A549 (cell line): ENCODE measurements around the gene LDLRAD4. TPM values are rescaled to one million over a fixed set of nuclear protein-coding genes. Genes with fewer than 3 reads are reported as not detected.
A peak's percentile ranks its signal among the peaks of the same experiment; 100 is the strongest.

ENCODE experiments used
- ATAC-seq, 2 experiments: fragments of 200-7000 bp in 1 of 2; fragments of >200 bp in 1 of 2; cut with Nextera tagmentation in 1 of 2; cut with Tn5 transposase in 1 of 2; 3 replicates each; pipeline versions ENCODE4 v1.8.0 to v1.9.1; 2018 to 2020; ENCODE audit warnings: mild to moderate bottlenecking in 1 of 2, moderate library complexity in 1 of 2
- CTCF ChIA-PET: fragments of 300-600 bp; sonication (Branson Sonifier 250); formaldehyde crosslinking; extraction: SDS; loops from one replicate; lab custom pipeline; 2021; ENCODE audit warnings: antibody characterized with exemption, inconsistent platforms; lab: Yijun Ruan, JAX
- POLR2A ChIA-PET: fragments of 350-600 bp; formaldehyde crosslinking; extraction: SDS; loops from one replicate; lab custom pipeline; 2021; ENCODE audit warnings: antibody characterized with exemption, inconsistent platforms; lab: Yijun Ruan, JAX
- DNase-seq, 2 experiments: peaks; one replicate each; pipeline versions ENCODE4 v3.0.0 to v3.0.0-alpha.2; 2011 to 2016; ENCODE audit warnings: low read depth in 1 of 2, low spot score in 1 of 2
- FAIRE-seq: peaks from 2 replicates; lab custom pipeline; 2011; peaks lifted over from hg19 to GRCh38; lab: Jason Lieb, UNC
- H3K27ac ChIP-seq, 2 experiments: fragments of >200 bp; sonication (Bioruptor Twin); formaldehyde crosslinking; 3 replicates each; pipeline ENCODE4 v1.5.1; 2016 to 2017
- H3K4me1 ChIP-seq: fragments of >200 bp; sonication (Bioruptor Twin); formaldehyde crosslinking; 3 replicates; pipeline ENCODE4 v1.6.1; 2016
- H3K4me2 ChIP-seq: fragments of >200 bp; sonication (Bioruptor Twin); formaldehyde crosslinking; 3 replicates; pipeline ENCODE4 v1.6.1; 2016
- H3K4me3 ChIP-seq: fragments of >200 bp; sonication (Bioruptor Twin); formaldehyde crosslinking; 3 replicates; pipeline ENCODE4 v1.5.1; 2016
- H3K9me3 ChIP-seq: fragments of >200 bp; sonication (Bioruptor Twin); formaldehyde crosslinking; 3 replicates; pipeline ENCODE4 v1.6.1; 2016
- BHLHE40 ChIP-seq: IDR thresholded peaks from 2 replicates; pipeline ENCODE4 v1.6.1; 2012; ENCODE audit warnings: low read depth, low read length, inconsistent platforms
- CEBPB ChIP-seq, 2 experiments: fragments of >200 bp in 1 of 2; sonication (Bioruptor Twin) in 1 of 2; formaldehyde crosslinking in 1 of 2; IDR thresholded peaks; 2 replicates each; pipeline ENCODE4 v1.6.1; 2012 to 2016
- EHMT2 ChIP-seq: fragments of 200-600 bp; sonication (generic); IDR thresholded peaks from 2 replicates; pipeline ENCODE4 v1.6.1; 2016; ENCODE audit warnings: antibody characterized with exemption, low read depth, mild to moderate bottlenecking, moderate library complexity
- JUNB ChIP-seq: fragments of >200 bp; sonication (Bioruptor Twin); formaldehyde crosslinking; IDR thresholded peaks from 2 replicates; pipeline ENCODE4 v1.6.1; 2016
- MAZ ChIP-seq: fragments of 150-350 bp; IDR thresholded peaks from 2 replicates; pipeline ENCODE4 v1.6.1; 2014; ENCODE audit warnings: antibody characterized with exemption, low read depth, low read length, borderline replicate concordance
- MYC ChIP-seq: IDR thresholded peaks from 2 replicates; pipeline ENCODE4 v1.6.1; 2012; ENCODE audit warnings: mild to moderate bottlenecking, inconsistent platforms, low read length, improper control_type of control experiment, borderline replicate concordance
- NFE2L2 ChIP-seq: fragments of 150-350 bp; conservative IDR thresholded peaks from 2 replicates; pipeline ENCODE4 v1.6.1; 2014; ENCODE audit warnings: low read length
- POLR2A ChIP-seq: IDR thresholded peaks from 2 replicates; pipeline ENCODE4 v1.6.1; 2012; ENCODE audit warnings: mild to moderate bottlenecking, low read length
- POLR2AphosphoS2 ChIP-seq: conservative IDR thresholded peaks from 2 replicates; pipeline ENCODE4 v1.6.1; 2012; ENCODE audit warnings: low read length, improper control_type of control experiment, inconsistent platforms
- ZFP36 ChIP-seq: fragments of 450-650 bp; IDR thresholded peaks from 2 replicates; pipeline ENCODE4 v1.6.1; 2014; ENCODE audit warnings: borderline replicate concordance; ENCODE audit not compliant: partially characterized antibody
- WGBS: methylation state at CpG from one replicate; pipeline ENCODE4 v1.1.6; 2017; ENCODE audit errors: missing lambda C conversion rate; 5-methylcytosine and 5-hydroxymethylcytosine counted together
- polyA plus RNA-seq, 4 experiments: library from polyadenylated mRNA; depleted of rRNA in 3 of 4; stranded (reverse); fragments of >200 nt; fragmentation: RNase III in 1 of 4; extraction: RNeasy Plus Mini Kit Qiagen cat#74134 plus additional on column Dnase treatment in 1 of 4; gene quantifications; 2 replicates in 3 of 4; 3 replicates in 1 of 4; pipeline ENCODE4 v1.2.3, GENCODE V29; 2011 to 2017
- TF ChIP-seq, protein P1 (sequence below): fragments of 150-350 bp; IDR thresholded peaks from 2 replicates; pipeline ENCODE4 v1.6.1; 2014; ENCODE audit warnings: low read depth, mild to moderate bottlenecking, low read length
- TF ChIP-seq, protein P2 (sequence below): IDR thresholded peaks from 2 replicates; pipeline ENCODE4 v1.6.1; 2012
- TF ChIP-seq, protein P3 (sequence below): fragments of >200 bp; sonication (Bioruptor Twin); formaldehyde crosslinking; IDR thresholded peaks from 2 replicates; pipeline ENCODE4 v1.6.1; 2016

Gene LDLRAD4
- polyA plus RNA-seq, 2 of the 4 experiments (the other 2 are of a cell fraction), result 5.2 to 7.6 TPM

DNA sequence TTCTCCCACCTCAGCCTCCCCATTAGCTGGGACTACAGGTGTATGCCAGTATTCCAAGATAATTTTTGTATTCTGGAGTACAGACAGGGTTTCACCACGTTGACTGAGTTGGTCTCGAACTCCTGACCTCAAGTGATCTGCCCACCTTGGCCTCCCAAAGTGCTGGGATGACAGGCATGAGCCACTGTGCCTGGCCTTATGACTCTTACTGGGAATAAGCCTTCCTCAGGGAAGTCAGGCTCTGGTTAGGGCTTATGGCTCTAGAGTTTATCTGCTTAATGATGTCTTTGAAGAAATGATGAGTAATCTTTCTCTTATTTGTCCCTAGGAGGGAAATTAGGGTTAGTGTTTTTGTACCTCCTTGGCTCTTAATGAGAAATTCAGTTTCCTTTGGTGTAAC, 320.1 kb downstream of the LDLRAD4 start:
- FAIRE-seq, result no peak
- CTCF ChIA-PET, result interaction anchor here (0.8 to 1.7 kb wide), 3 partner anchors 295 to 325 kb away, joined by 3 to 6 read pairs (median 3); no protein-coding TSS in a partner anchor

DNA sequence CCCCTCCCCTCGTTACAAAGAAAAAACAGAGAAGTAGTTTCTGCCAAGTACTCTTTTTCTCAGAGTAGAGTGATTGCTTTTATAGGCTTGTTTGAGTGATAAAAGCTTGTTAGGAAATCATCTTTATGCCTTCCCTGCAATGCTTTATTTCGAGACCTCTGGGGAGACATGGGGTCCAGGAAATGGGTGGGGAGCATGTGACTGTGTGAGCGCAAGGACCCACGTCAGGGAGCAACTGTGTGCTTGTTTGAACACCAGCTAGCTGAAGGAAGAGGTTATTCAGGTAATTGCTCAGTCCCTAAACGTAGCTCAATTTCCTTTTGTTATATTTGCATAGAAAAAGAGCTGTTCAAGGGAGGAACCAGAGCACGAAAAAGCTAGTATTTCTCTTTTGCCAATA, 320.5 kb downstream of the LDLRAD4 start:
- no peaks in the 10 kb centered on the region for H3K9me3 ChIP-seq
- 37% methylated on average over 6 of the region's 6 CpGs for WGBS
- FAIRE-seq, result no peak
- POLR2A ChIA-PET, result no interaction called here
- CTCF ChIA-PET, result interaction anchor here (0.8 to 1.2 kb wide), 2 partner anchors 296 to 325 kb away, joined by 3 read pairs; no protein-coding TSS in a partner anchor
- TF ChIP-seq MAZ (no peak), BHLHE40 (no peak), MYC (no peak)
- TF ChIP-seq, protein P1, sequence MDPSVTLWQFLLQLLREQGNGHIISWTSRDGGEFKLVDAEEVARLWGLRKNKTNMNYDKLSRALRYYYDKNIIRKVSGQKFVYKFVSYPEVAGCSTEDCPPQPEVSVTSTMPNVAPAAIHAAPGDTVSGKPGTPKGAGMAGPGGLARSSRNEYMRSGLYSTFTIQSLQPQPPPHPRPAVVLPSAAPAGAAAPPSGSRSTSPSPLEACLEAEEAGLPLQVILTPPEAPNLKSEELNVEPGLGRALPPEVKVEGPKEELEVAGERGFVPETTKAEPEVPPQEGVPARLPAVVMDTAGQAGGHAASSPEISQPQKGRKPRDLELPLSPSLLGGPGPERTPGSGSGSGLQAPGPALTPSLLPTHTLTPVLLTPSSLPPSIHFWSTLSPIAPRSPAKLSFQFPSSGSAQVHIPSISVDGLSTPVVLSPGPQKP, result no peak
- TF ChIP-seq, all 56 proteins: peak for 0
- DNase-seq, result peak in 1 of 2 experiments; percentile 20
- ATAC-seq, result no peak
- Histone ChIP-seq H3K27ac (peak overlapping the region; percentile 77 to 86), H3K4me1 (peaks cover 55% of the 10 kb centered on the region), H3K4me3 (no peak overlapping the region), H3K4me2 (peak overlapping the region; percentile 74)

More for the DNA sequence above, 320.1 kb downstream of the LDLRAD4 start:
- 56% methylated on average over 2 of the region's 2 CpGs for WGBS
- POLR2A ChIA-PET, result no interaction called here
- no peaks in the 10 kb centered on the region for H3K9me3 ChIP-seq
- H3K27ac ChIP-seq, result peak overlapping the region; percentile 77 to 86; a peak in 5 of 6 replicates
- DNase-seq (no peak), ATAC-seq (no peak)
- H3K4me1 ChIP-seq, result peaks cover 53% of the 10 kb centered on the region
- TF ChIP-seq ZFP36 (no peak), JUNB (no peak), EHMT2 (no peak), MYC (no peak)
- TF ChIP-seq, all 56 proteins: peak for 0
- no peak overlapping the region for H3K4me3 ChIP-seq
- H3K4me2 ChIP-seq, result peak overlapping the region; percentile 74

DNA sequence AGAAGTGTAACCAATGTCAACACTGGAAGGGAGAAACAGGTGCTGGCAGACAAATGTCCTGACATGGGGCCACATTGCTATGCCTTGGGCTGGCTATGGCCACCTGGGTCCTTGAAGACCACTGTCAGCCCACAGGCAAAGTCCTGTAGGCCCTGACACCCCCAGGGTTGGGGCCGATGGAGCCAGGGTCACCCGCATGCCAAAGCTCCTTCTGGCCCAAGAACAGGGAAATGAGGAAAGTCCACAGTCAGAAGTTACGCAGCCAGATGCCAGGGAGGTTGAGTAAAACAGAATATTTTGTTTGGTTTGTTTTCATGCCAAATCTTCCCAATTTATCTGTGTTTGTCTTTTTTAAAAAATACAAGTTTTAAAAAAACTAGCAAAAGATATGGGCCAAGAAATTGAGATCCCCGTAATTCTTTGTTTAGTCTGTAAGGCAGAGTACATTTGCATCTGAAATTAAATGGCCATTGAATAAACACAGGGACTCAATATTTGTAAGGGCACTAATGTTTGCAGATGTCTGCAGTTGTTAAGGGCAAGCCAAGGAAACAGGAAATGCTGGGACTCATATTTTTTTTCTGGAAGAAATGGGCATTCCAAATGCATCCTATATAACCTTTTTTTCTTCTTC, 321.4 kb downstream of the LDLRAD4 start:
- peak in 1 of 2 experiments; percentile 73; a peak in 3 of 6 replicates for ATAC-seq
- peak in 1 of 2 experiments; percentile 32; a peak in 1 of 4 replicates for TF ChIP-seq CEBPB (IDR thresholded peaks at IDR 0.05)
- TF ChIP-seq, protein P1, result no peak
- TF ChIP-seq, protein P2, sequence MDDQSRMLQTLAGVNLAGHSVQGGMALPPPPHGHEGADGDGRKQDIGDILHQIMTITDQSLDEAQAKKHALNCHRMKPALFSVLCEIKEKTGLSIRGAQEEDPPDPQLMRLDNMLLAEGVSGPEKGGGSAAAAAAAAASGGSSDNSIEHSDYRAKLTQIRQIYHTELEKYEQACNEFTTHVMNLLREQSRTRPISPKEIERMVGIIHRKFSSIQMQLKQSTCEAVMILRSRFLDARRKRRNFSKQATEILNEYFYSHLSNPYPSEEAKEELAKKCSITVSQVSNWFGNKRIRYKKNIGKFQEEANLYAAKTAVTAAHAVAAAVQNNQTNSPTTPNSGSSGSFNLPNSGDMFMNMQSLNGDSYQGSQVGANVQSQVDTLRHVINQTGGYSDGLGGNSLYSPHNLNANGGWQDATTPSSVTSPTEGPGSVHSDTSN, result no peak
- no peak for TF ChIP-seq POLR2A
- TF ChIP-seq, protein P3, sequence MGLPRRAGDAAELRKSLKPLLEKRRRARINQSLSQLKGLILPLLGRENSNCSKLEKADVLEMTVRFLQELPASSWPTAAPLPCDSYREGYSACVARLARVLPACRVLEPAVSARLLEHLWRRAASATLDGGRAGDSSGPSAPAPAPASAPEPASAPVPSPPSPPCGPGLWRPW, result no peak
- TF ChIP-seq NFE2L2, result no peak
- no peak for TF ChIP-seq POLR2AphosphoS2
- POLR2A ChIA-PET, result no interaction called here
- FAIRE-seq, result no peak
- Histone ChIP-seq H3K27ac (peak overlapping the region; percentile 77 to 86), H3K4me2 (peak overlapping the region; percentile 74), H3K4me1 (peaks cover 55% of the 10 kb centered on the region), H3K4me3 (no peak overlapping the region), H3K9me3 (no peaks in the 10 kb centered on the region)
- CTCF ChIA-PET, result interaction anchor here (1.2 kb wide), 1 partner anchor 326 kb away, joined by 3 read pairs; no protein-coding TSS in a partner anchor
- 27% methylated on average over 3 of the region's 4 CpGs for WGBS
- DNase-seq, result peak in 1 of 2 experiments; percentile 38
